ENCODE results near the gene CTNNA2.

The CTNNA2 gene

DNA sequence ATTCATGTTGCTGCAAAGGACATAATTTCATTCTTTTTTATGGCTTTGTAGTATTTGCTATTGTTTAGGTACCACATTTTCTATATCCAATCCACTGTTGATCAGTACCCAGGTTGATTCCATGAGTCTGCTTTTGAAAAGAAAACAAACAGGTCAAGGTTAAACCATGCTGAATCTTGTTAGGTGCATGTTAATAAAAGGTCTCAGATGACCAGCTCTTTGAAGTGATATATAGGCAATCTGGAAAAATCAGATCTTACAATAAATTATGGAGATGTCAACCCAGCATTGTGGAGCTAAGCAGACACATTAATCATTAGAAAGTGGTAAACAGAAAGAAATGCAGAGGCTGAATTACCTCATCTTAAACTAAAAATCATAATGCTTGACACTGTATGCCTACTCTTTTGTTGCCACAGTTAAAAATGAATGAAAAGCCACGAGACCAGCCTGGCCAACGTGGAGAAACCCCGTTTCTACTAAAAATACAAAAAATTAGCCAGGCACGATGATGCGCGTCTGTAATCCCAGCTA lies 246.0 kb downstream of the CTNNA2 start:
- H2BK12ac ChIP-seq (ENCODE audit: low read length) = no peak overlapping the region
- H3K18ac ChIP-seq (ENCODE audit: low read length) = no peak overlapping the region
- H3K14ac ChIP-seq (ENCODE audit: low read length) = no peak overlapping the region
- H2BK120ac ChIP-seq (ENCODE audit: low read depth, low read length) = no peak overlapping the region
- no peak overlapping the region for H2BK5ac ChIP-seq (ENCODE audit: low read length)
- no peak for DNase-seq (ENCODE audit: low spot score)
- no peak overlapping the region for H2AK5ac ChIP-seq (ENCODE audit: low read depth, low read length)
- no peak overlapping the region for H3K27ac ChIP-seq (replicated peaks; ENCODE audit: low read length)
- no CpG with 5 or more reads among the region's 6 CpGs for WGBS, 2 donors (ENCODE audit: extremely low coverage in 2 of 2, insufficient read length in 2 of 2, insufficient replicate concordance in 1 of 2)
- no peak overlapping the region for H3K4ac ChIP-seq (ENCODE audit: low read length)
- no peaks in the 10 kb centered on the region for H3K27me3 ChIP-seq (ENCODE audit: control insufficient read depth in 3 of 3, insufficient read depth in 3 of 3, low read depth in 1 of 3, low read length in 3 of 3)
- no peaks in the 10 kb centered on the region for H3K79me1 ChIP-seq (ENCODE audit: low read depth, low read length)
- no peak overlapping the region for H3K23ac ChIP-seq (ENCODE audit: low read depth, low read length, poor library complexity)
- no peak overlapping the region for H2AFZ ChIP-seq (ENCODE audit: low read length)
- no peak overlapping the region for H2BK15ac ChIP-seq (ENCODE audit: low read length)
- no peak overlapping the region for H4K8ac ChIP-seq (ENCODE audit: low read depth, low read length)
- H3K4me3 ChIP-seq (ENCODE audit: low read length in 2 of 2) = no peak overlapping the region
- no peaks in the 10 kb centered on the region for H3K4me1 ChIP-seq (ENCODE audit: control insufficient read depth in 2 of 2, insufficient read depth in 1 of 2, low read depth in 1 of 2, low read length in 2 of 2)
- H3K9me3 ChIP-seq (replicated peaks in 1 of 2; ENCODE audit: control insufficient read depth in 2 of 2, insufficient read depth in 1 of 2, low read depth in 1 of 2, low read length in 2 of 2) = no peaks in the 10 kb centered on the region
- H3K9ac ChIP-seq (ENCODE audit: low read depth, low read length, poor library complexity) = no peak overlapping the region
- H3K4me2 ChIP-seq (ENCODE audit: insufficient read depth, low read length, poor library complexity, severe bottlenecking) = no peak overlapping the region
- H3K36me3 ChIP-seq (replicated peaks in 1 of 2; ENCODE audit: control insufficient read depth in 2 of 2, insufficient read depth in 2 of 2, low read length in 2 of 2) = no peaks in the 10 kb centered on the region
- H4K91ac ChIP-seq (ENCODE audit: low read depth, low read length, poor library complexity) = no peak overlapping the region

DNA sequence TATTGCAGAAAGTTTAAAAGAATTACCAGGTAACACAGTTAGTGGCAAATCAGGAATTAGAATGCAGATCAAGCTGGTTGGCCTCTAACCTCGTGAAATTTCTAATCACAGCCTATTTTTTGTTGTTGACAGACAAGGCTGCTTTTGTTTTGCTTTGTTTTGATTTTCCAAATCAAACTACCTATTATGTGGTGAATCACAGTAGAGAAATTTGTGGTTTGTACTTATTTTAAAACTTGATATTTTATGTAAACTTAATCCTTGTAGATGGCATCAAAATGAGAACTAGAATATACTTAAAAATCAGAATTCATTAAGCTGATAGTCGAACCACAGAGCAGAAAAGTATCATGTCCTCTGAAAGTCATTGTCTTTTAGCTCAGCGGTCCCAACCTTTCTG lies 258.1 kb downstream of the CTNNA2 start:
- no peak overlapping the region for H2BK120ac ChIP-seq (ENCODE audit: low read depth, low read length)
- no peak overlapping the region for H3K9ac ChIP-seq (ENCODE audit: low read depth, low read length, poor library complexity)
- H4K8ac ChIP-seq (ENCODE audit: low read depth, low read length) = no peak overlapping the region
- no peak for DNase-seq (ENCODE audit: low spot score)
- no peak overlapping the region for H2AFZ ChIP-seq (ENCODE audit: low read length)
- H3K4me3 ChIP-seq (ENCODE audit: low read length in 2 of 2) = no peak overlapping the region
- H3K27me3 ChIP-seq (ENCODE audit: control insufficient read depth in 3 of 3, insufficient read depth in 3 of 3, low read depth in 1 of 3, low read length in 3 of 3) = no peaks in the 10 kb centered on the region
- no peak overlapping the region for H2BK5ac ChIP-seq (ENCODE audit: low read length)
- H3K4me1 ChIP-seq (ENCODE audit: control insufficient read depth in 2 of 2, insufficient read depth in 1 of 2, low read depth in 1 of 2, low read length in 2 of 2) = peaks cover 9 to 12% of the 10 kb centered on the region in 2 donors
- no peak overlapping the region for H3K14ac ChIP-seq (ENCODE audit: low read length)
- H3K4ac ChIP-seq (ENCODE audit: low read length) = no peak overlapping the region
- no peaks in the 10 kb centered on the region for H3K36me3 ChIP-seq (replicated peaks in 1 of 2; ENCODE audit: control insufficient read depth in 2 of 2, insufficient read depth in 2 of 2, low read length in 2 of 2)
- H3K27ac ChIP-seq (replicated peaks; ENCODE audit: low read length) = no peak overlapping the region
- H3K23ac ChIP-seq (ENCODE audit: low read depth, low read length, poor library complexity) = no peak overlapping the region
- H2BK15ac ChIP-seq (ENCODE audit: low read length) = no peak overlapping the region
- no peak overlapping the region for H2BK12ac ChIP-seq (ENCODE audit: low read length)
- no peak overlapping the region for H4K91ac ChIP-seq (ENCODE audit: low read depth, low read length, poor library complexity)
- H3K79me1 ChIP-seq (ENCODE audit: low read depth, low read length) = no peaks in the 10 kb centered on the region
- H3K9me3 ChIP-seq (replicated peaks in 1 of 2; ENCODE audit: control insufficient read depth in 2 of 2, insufficient read depth in 1 of 2, low read depth in 1 of 2, low read length in 2 of 2) = no peaks in the 10 kb centered on the region
- no CpG with 5 or more reads among the region's 3 CpGs for WGBS, 2 donors (ENCODE audit: extremely low coverage in 2 of 2, insufficient read length in 2 of 2, insufficient replicate concordance in 1 of 2)
- no peak overlapping the region for H3K4me2 ChIP-seq (ENCODE audit: insufficient read depth, low read length, poor library complexity, severe bottlenecking)
- no peak overlapping the region for H3K18ac ChIP-seq (ENCODE audit: low read length)
- H2AK5ac ChIP-seq (ENCODE audit: low read depth, low read length) = no peak overlapping the region

DNA sequence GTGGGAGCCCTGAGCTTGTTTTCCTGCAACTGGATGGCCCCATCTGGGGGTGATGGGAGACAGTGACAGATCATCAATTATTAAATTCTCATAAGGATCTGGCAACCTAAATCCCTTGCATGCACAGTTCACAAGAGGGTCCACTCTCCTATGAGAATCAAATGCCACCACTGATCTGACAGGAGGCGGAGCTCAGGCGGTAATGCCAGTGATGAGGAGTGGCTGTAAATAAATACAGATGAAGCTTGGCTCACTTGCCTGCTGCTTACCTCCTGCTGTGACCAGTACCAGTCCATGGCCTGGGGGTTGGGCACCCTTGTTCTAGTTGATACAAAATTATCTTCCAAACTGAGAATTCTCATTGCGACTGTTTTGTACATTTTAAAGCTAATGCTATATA lies 258.6 kb downstream of the CTNNA2 start:
- Histone ChIP-seq H3K4ac (ENCODE audit: low read length) (no peak overlapping the region), H2BK12ac (ENCODE audit: low read length) (no peak overlapping the region), H3K18ac (ENCODE audit: low read length) (no peak overlapping the region), H3K9me3 (replicated peaks in 1 of 2; ENCODE audit: control insufficient read depth in 2 of 2, insufficient read depth in 1 of 2, low read depth in 1 of 2, low read length in 2 of 2) (no peaks in the 10 kb centered on the region), H3K4me2 (ENCODE audit: insufficient read depth, low read length, poor library complexity, severe bottlenecking) (no peak overlapping the region), H3K27me3 (ENCODE audit: control insufficient read depth in 3 of 3, insufficient read depth in 3 of 3, low read depth in 1 of 3, low read length in 3 of 3) (no peaks in the 10 kb centered on the region), H3K27ac (replicated peaks; ENCODE audit: low read length) (no peak overlapping the region), H3K4me1 (ENCODE audit: control insufficient read depth in 2 of 2, insufficient read depth in 1 of 2, low read depth in 1 of 2, low read length in 2 of 2) (peaks cover 9 to 12% of the 10 kb centered on the region in 2 donors), H3K14ac (ENCODE audit: low read length) (no peak overlapping the region), H2AK5ac (ENCODE audit: low read depth, low read length) (no peak overlapping the region), H3K4me3 (ENCODE audit: low read length in 2 of 2) (no peak overlapping the region), H2BK15ac (ENCODE audit: low read length) (no peak overlapping the region), H4K91ac (ENCODE audit: low read depth, low read length, poor library complexity) (no peak overlapping the region), H4K8ac (ENCODE audit: low read depth, low read length) (no peak overlapping the region), H2BK120ac (ENCODE audit: low read depth, low read length) (no peak overlapping the region), H3K36me3 (replicated peaks in 1 of 2; ENCODE audit: control insufficient read depth in 2 of 2, insufficient read depth in 2 of 2, low read length in 2 of 2) (no peaks in the 10 kb centered on the region), H3K9ac (ENCODE audit: low read depth, low read length, poor library complexity) (no peak overlapping the region), H3K79me1 (ENCODE audit: low read depth, low read length) (no peaks in the 10 kb centered on the region), H2BK5ac (ENCODE audit: low read length) (no peak overlapping the region), H2AFZ (ENCODE audit: low read length) (no peak overlapping the region), H3K23ac (ENCODE audit: low read depth, low read length, poor library complexity) (no peak overlapping the region)
- DNase-seq (ENCODE audit: low spot score) = no peak
- no CpG with 5 or more reads among the region's 3 CpGs for WGBS, 2 donors (ENCODE audit: extremely low coverage in 2 of 2, insufficient read length in 2 of 2, insufficient replicate concordance in 1 of 2)

DNA sequence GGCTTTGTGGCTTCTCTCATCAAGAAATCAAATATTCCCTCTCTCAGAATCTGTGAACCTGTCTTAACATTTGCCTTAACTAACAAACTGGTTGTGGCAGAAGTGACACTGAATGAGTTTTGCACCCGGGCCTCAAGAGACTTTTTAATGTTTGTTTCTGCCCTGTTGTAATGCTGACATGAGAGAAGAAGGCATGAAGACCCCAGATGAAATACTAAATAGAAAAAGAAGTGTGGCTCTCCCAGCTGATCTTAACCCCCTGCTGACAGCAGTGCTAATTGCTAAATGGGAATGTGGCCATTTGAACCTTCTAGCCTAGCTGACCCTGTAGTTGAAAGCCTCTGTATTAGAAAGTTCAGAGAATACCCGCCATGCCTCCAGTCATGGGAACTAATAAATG lies 261.2 kb downstream of the CTNNA2 start:
- Histone ChIP-seq H2AFZ (ENCODE audit: low read length) (peak overlapping the region; percentile 31), H4K8ac (ENCODE audit: low read depth, low read length) (no peak overlapping the region), H3K79me1 (ENCODE audit: low read depth, low read length) (no peaks in the 10 kb centered on the region), H2BK12ac (ENCODE audit: low read length) (no peak overlapping the region), H3K18ac (ENCODE audit: low read length) (no peak overlapping the region), H3K27ac (replicated peaks; ENCODE audit: low read length) (no peak overlapping the region), H4K91ac (ENCODE audit: low read depth, low read length, poor library complexity) (no peak overlapping the region), H2BK15ac (ENCODE audit: low read length) (no peak overlapping the region), H3K4me3 (ENCODE audit: low read length in 2 of 2) (no peak overlapping the region), H2BK120ac (ENCODE audit: low read depth, low read length) (no peak overlapping the region), H3K23ac (ENCODE audit: low read depth, low read length, poor library complexity) (no peak overlapping the region), H3K36me3 (replicated peaks in 1 of 2; ENCODE audit: control insufficient read depth in 2 of 2, insufficient read depth in 2 of 2, low read length in 2 of 2) (no peaks in the 10 kb centered on the region), H3K4me2 (ENCODE audit: insufficient read depth, low read length, poor library complexity, severe bottlenecking) (no peak overlapping the region), H3K4me1 (ENCODE audit: control insufficient read depth in 2 of 2, insufficient read depth in 1 of 2, low read depth in 1 of 2, low read length in 2 of 2) (peaks cover 9 to 12% of the 10 kb centered on the region in 2 donors), H2BK5ac (ENCODE audit: low read length) (no peak overlapping the region), H3K9ac (ENCODE audit: low read depth, low read length, poor library complexity) (no peak overlapping the region), H3K27me3 (ENCODE audit: control insufficient read depth in 3 of 3, insufficient read depth in 3 of 3, low read depth in 1 of 3, low read length in 3 of 3) (no peaks in the 10 kb centered on the region), H3K9me3 (replicated peaks in 1 of 2; ENCODE audit: control insufficient read depth in 2 of 2, insufficient read depth in 1 of 2, low read depth in 1 of 2, low read length in 2 of 2) (no peaks in the 10 kb centered on the region), H3K4ac (ENCODE audit: low read length) (no peak overlapping the region), H3K14ac (ENCODE audit: low read length) (no peak overlapping the region), H2AK5ac (ENCODE audit: low read depth, low read length) (no peak overlapping the region)
- no CpG with 5 or more reads among the region's 2 CpGs for WGBS, 2 donors (ENCODE audit: extremely low coverage in 2 of 2, insufficient read length in 2 of 2, insufficient replicate concordance in 1 of 2)
- DNase-seq (ENCODE audit: low spot score) = no peak
